HG03108 (cell line): ENCODE measurements around the gene DOCK6.

ENCODE experiments used
- ATAC-seq: cut with Tn5 transposase; IDR thresholded peaks from one replicate; pipeline ENCODE4 v1.9.1; 2021; ENCODE audit warnings: moderate library complexity; ENCODE audit not compliant: unreplicated experiment

The DOCK6 gene

GRCh38 chr19:11251217-11251616 lies 11.1 kb downstream of the DOCK6 start:
- no peak for ATAC-seq

- no peak for ATAC-seq
Observed at GRCh38 chr19:11248852-11249251, 13.5 kb downstream of the DOCK6 start.

DNA sequence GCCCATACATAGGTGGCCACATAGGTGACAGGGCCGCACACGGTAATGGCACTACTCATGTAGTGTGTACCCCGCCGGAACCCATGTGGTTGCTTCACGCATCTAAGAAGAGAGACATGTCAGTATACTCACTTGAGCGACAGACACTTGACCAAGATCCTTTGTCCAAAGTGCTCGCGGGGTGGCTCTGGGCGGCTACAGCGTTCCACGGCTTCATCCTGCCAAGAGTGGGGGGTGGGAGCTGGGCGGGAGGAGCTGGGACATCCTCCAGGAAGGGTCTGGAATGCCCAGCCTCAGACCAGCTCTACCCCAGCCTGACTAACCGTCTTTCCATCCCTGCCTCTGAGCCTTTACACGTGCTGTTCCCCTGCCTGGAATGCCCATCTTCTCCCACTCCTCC lies 14.4 kb downstream of the DOCK6 start:
- ATAC-seq, result no peak

GRCh38 chr19:11247391-11247790 lies 14.9 kb downstream of the DOCK6 start:
- ATAC-seq, result no peak

- no peak for ATAC-seq
Observed at GRCh38 chr19:11246941-11247340, 15.4 kb downstream of the DOCK6 start.

DNA sequence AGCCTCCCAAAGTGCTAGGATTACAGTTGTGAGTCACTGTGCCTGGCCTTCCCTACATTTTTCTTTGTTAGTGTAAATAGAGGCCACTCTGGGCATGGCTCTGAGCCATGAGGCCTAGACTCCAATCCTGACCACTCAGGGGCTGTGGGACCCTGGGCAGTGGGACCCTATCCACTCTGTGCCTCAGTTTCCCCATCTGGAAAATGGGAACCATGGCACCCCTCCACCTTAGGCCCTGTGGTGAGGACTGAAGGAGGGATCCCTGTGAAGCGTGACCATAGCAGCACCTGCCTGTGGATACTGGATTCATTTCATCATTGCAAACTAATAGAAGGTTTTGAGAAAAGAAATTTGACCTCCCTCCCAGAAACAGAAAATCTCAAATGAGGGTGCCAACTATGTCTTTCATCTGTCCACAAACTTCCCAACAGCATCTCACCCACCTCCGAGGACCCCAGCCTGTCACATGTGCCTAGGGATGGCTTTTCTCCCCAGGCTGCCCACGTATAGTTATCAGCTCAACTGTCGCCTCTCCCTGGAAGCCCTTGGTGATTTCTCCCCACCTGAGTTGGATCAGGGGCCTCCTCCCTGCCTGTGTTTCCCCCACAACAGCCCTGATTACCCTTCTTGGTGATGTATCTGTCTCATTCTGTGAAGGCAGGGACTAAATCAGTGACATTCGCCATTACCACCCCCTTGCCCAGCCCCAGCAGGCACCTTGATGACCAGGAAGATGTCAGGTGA lies 17.3 kb downstream of the DOCK6 start:
- ATAC-seq, result no peak

- ATAC-seq, result no peak
Observed at GRCh38 chr19:11243798-11244169, 18.5 kb downstream of the DOCK6 start.

DNA sequence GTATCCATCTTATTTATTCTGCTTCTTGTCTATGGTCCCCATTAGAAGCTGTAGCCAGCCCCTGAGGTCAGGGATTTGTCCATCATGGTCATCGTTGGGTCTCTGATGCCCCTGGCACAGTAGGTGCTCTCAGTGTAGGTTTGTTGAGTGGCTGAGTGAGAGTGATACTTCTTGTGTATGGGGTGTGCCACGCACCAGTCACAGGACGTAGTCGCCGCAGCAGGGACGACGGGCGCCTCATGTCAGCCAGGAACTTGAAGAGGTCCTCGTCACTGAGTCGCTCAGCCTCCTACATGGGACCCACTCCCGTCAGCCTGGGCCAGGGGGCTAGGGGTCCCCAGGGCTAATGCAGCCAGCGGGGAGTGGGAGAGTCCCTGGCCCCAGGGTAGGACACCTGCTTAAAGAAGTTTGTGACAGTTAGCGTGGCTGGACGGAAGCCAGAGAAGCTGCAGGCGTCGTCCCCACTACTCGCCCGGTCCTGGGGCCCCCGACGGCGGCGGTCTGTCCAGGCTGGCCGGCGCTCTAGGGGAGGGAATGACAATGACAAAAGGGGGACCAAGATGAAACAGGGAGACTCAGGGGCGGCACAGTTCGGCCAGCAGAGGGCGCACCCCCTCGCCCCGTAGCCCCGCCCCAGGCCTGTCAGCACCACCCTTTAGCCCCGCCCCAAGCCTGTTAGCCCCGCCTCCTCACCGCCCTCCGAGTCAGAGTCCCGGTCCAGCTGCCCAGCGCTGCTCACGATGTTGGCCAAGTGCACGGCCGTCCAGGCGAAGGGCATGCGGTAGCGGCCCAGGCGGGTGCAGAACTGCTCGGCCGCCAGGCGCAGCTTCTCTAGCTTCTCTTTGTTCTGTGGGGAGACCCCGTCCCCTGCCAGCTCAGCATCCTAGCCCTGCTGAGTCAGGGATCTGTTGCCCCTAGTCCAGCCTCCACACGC lies 19.2 kb downstream of the DOCK6 start:
- ATAC-seq, result no peak

DNA sequence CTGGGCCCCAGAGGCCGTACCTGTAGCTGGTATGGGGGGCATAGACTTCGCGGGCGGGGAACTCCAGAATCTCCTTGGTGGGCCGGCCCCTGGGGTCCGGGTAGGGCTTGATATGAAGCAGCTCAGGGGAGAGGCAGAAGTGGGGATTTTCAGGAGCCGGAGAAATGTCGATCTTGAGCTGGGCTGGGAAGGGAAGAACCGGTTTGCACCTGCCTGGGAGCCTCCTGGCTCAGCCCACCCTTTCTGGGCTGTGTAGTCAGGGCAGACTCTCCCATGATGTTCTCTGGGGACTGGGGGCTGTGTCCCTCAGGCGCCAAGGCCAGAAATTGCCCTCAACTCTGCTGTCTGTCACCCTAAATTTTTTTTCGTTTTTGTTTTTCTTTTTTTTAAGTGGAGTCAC lies 20.3 kb downstream of the DOCK6 start:
- no peak for ATAC-seq

- ATAC-seq, result no peak
Observed at GRCh38 chr19:11240008-11240444, 22.3 kb downstream of the DOCK6 start.

- no peak for ATAC-seq
Observed at GRCh38 chr19:11239377-11240000, 22.8 kb downstream of the DOCK6 start, which contains the start of gene ANGPTL8. ANGPTL8 (plus strand) TSS chr19:11239619; CDS start chr19:11239638, 19 bp downstream.

- no peak for ATAC-seq
Observed at GRCh38 chr19:11238781-11239376, 23.4 kb downstream of the DOCK6 start.

DNA sequence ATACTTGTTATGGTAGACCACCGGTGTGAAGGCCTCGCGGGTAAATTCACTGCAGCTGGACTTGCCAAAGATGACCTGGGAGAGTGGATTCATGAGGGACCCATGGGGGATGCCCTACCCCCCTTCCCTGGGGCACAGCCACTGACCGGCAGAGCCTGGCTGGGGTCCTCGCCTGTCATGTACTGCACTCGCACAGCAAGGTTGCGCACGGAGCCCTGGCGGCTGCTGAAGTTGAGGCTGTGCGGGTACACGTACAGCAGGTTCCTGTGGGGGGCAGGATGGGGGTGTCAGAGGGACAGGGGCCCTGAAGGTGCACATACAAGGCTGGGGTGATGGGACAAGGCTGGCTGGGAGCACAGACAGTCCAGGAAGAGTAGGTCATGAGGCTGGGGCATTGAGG lies 24.3 kb downstream of the DOCK6 start:
- no peak for ATAC-seq

GRCh38 chr19:11237321-11237720 lies 25.0 kb downstream of the DOCK6 start:
- no peak for ATAC-seq

- ATAC-seq, result no peak
Observed at GRCh38 chr19:11236324-11237301, 25.7 kb downstream of the DOCK6 start.

- ATAC-seq, result no peak
Observed at GRCh38 chr19:11234486-11235075, 27.7 kb downstream of the DOCK6 start.

GRCh38 chr19:11233073-11233472 lies 29.3 kb downstream of the DOCK6 start:
- ATAC-seq, result no peak

GRCh38 chr19:11232555-11232954 lies 29.8 kb downstream of the DOCK6 start:
- no peak for ATAC-seq

DNA sequence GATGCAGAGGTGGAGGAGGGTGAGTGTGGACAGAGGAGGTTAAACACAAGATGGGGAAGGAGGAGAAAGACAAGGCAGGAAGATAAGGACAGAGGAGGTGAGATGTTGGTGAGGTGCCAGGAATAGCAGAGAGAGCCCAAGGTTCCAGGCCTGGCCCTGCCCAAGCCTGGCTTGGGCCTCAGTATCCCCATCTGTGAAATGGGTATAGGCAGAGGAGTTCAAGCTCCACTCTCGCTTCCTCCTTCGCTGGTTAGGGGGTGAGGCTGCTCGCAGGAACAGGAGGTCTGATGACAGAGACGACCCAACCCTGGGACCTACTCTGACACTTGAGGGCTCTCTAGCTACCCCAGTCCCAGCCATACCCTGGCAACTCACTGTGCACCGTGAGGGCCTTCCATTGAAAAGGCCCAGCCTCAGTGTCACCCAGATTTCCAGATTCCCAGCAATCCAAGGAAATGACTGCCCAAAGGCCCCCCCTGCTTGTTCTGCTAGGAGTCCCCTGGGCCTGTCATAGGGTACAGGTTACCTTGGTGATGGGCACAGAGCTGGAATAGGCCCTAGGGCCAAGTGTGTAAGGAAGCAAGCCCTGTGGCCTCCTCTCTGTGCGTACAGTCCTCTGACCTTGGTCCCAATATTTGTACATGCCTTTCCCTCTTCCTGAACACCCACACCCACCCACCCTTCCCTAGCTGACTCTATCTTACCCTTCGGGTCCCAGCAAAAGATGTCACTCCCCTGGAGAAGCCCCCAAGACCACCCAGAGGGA lies 31.5 kb downstream of the DOCK6 start:
- no peak for ATAC-seq
